ENCODE data around the gene LSP1. TPM values are rescaled to one million over a fixed set of nuclear protein-coding genes. Genes with fewer than 3 reads are reported as not detected.

LSP1 gene
- total RNA-seq, 2 experiments from 2014 or later, result 463 to 477 TPM

GRCh38 chr11:1892116-1892515 is 39.2 kb downstream of the LSP1 start:
- Mint-ChIP-seq H3K4me3 (no peak overlapping the region), H3K36me3 (ENCODE audit: low read depth) (peaks cover 42% of the 10 kb centered on the region), H3K9me3 (ENCODE audit: insufficient read depth) (no peaks in the 10 kb centered on the region), H3K4me1 (ENCODE audit: low read depth) (peaks cover 54% of the 10 kb centered on the region), H3K27ac (no peak overlapping the region), H3K27me3 (ENCODE audit: low read depth) (peaks cover 19% of the 10 kb centered on the region)
- ChIA-PET CTCF (interaction anchor here (2.6 to 4.0 kb wide), 2 partner anchors 10 to 198 kb away, joined by 15 to 20 read pairs; no protein-coding TSS in a partner anchor), POLR2A (interaction anchor here (0.6 to 3.3 kb wide), 3 partner anchors 27 to 53 kb away, joined by 3 to 46 read pairs (median 6); partner anchors contain the start of gene TNNT3)
- no peak for ATAC-seq
- no peak for DNase-seq

GRCh38 chr11:1892558-1892957 is 39.7 kb downstream of the LSP1 start:
- peaks cover 38% of the 10 kb centered on the region for H3K36me3 Mint-ChIP-seq (ENCODE audit: low read depth)
- peaks cover 53% of the 10 kb centered on the region for H3K4me1 Mint-ChIP-seq (ENCODE audit: low read depth)
- H3K27me3 Mint-ChIP-seq (ENCODE audit: low read depth), result peaks cover 21% of the 10 kb centered on the region
- H3K9me3 Mint-ChIP-seq (ENCODE audit: insufficient read depth), result no peaks in the 10 kb centered on the region
- DNase-seq (no peak), ATAC-seq (no peak)
- POLR2A ChIA-PET, result interaction anchor here (0.6 to 3.3 kb wide), 2 partner anchors 27 to 46 kb away, joined by 6 to 46 read pairs; partner anchors contain the start of gene TNNT3
- no peak overlapping the region for H3K4me3 Mint-ChIP-seq
- CTCF ChIA-PET, result interaction anchor here (2.6 kb wide), 1 partner anchor 10 kb away, joined by 20 read pairs; no protein-coding TSS in a partner anchor
- H3K27ac Mint-ChIP-seq, result peak overlapping the region; percentile 56

GRCh38 chr11:1893581-1894359 is 40.9 kb downstream of the LSP1 start:
- H3K9me3 Mint-ChIP-seq (ENCODE audit: insufficient read depth), result no peaks in the 10 kb centered on the region
- POLR2A ChIA-PET, result interaction anchor here (0.7 kb wide), 1 partner anchor 48 kb away, joined by 3 read pairs; no protein-coding TSS in a partner anchor

GRCh38 chr11:1894759-1895158 is 41.9 kb downstream of the LSP1 start:
- no peaks in the 10 kb centered on the region for H3K9me3 Mint-ChIP-seq (ENCODE audit: insufficient read depth)
- no peak overlapping the region for H3K27ac Mint-ChIP-seq
- peaks cover 21% of the 10 kb centered on the region for H3K36me3 Mint-ChIP-seq (ENCODE audit: low read depth)
- CTCF ChIA-PET, result no interaction called here
- H3K4me3 Mint-ChIP-seq, result no peak overlapping the region
- peaks cover 32% of the 10 kb centered on the region for H3K4me1 Mint-ChIP-seq (ENCODE audit: low read depth)
- POLR2A ChIA-PET, result no interaction called here
- peaks cover 26% of the 10 kb centered on the region for H3K27me3 Mint-ChIP-seq (ENCODE audit: low read depth)
- DNase-seq (no peak), ATAC-seq (no peak)

More at GRCh38 chr11:1893581-1894359, 40.9 kb downstream of the LSP1 start:
- ATAC-seq (no peak), DNase-seq (no peak)
- Mint-ChIP-seq H3K36me3 (ENCODE audit: low read depth) (peaks cover 26% of the 10 kb centered on the region), H3K4me3 (no peak overlapping the region), H3K4me1 (ENCODE audit: low read depth) (peaks cover 41% of the 10 kb centered on the region), H3K27ac (peak overlapping the region; percentile 40), H3K27me3 (ENCODE audit: low read depth) (peaks cover 26% of the 10 kb centered on the region)
- CTCF ChIA-PET, result no interaction called here

- ChIA-PET CTCF (interaction anchor here (0.9 to 2.0 kb wide), 3 partner anchors 14 to 244 kb away, joined by 3 to 6 read pairs (median 3); no protein-coding TSS in a partner anchor), POLR2A (no interaction called here)
- peaks cover 15% of the 10 kb centered on the region for H3K4me1 Mint-ChIP-seq (ENCODE audit: low read depth)
- no peak overlapping the region for H3K27ac Mint-ChIP-seq
- H3K9me3 Mint-ChIP-seq (ENCODE audit: insufficient read depth), result no peaks in the 10 kb centered on the region
- ATAC-seq, result no peak
- no peak overlapping the region for H3K4me3 Mint-ChIP-seq
- H3K36me3 Mint-ChIP-seq (ENCODE audit: low read depth), result peaks cover 14% of the 10 kb centered on the region
- no peak for DNase-seq
- peaks cover 31% of the 10 kb centered on the region for H3K27me3 Mint-ChIP-seq (ENCODE audit: low read depth)
These were observed 43.6 kb downstream of the LSP1 start for GRCh38 chr11:1896468-1896867.

GRCh38 chr11:1896923-1897322 is 44.0 kb downstream of the LSP1 start:
- DNase-seq (no peak), ATAC-seq (no peak)
- H3K4me3 Mint-ChIP-seq, result no peak overlapping the region
- H3K27ac Mint-ChIP-seq, result no peak overlapping the region
- no peaks in the 10 kb centered on the region for H3K9me3 Mint-ChIP-seq (ENCODE audit: insufficient read depth)
- peaks cover 12% of the 10 kb centered on the region for H3K4me1 Mint-ChIP-seq (ENCODE audit: low read depth)
- ChIA-PET CTCF (interaction anchor here (2.0 kb wide), 1 partner anchor 14 kb away, joined by 6 read pairs; no protein-coding TSS in a partner anchor), POLR2A (no interaction called here)
- H3K27me3 Mint-ChIP-seq (ENCODE audit: low read depth), result peaks cover 31% of the 10 kb centered on the region
- peaks cover 9% of the 10 kb centered on the region for H3K36me3 Mint-ChIP-seq (ENCODE audit: low read depth)

- no peak for DNase-seq
- Mint-ChIP-seq H3K27ac (no peak overlapping the region), H3K4me1 (ENCODE audit: low read depth) (no peaks in the 10 kb centered on the region), H3K36me3 (ENCODE audit: low read depth) (no peaks in the 10 kb centered on the region), H3K9me3 (ENCODE audit: insufficient read depth) (no peaks in the 10 kb centered on the region), H3K27me3 (ENCODE audit: low read depth) (peaks cover 31% of the 10 kb centered on the region), H3K4me3 (no peak overlapping the region)
- ATAC-seq, result no peak
- POLR2A ChIA-PET, result interaction anchor here (0.5 kb wide), 1 partner anchor 37 kb away, joined by 3 read pairs; no protein-coding TSS in a partner anchor
- CTCF ChIA-PET, result interaction anchor here (0.8 to 1.6 kb wide), 2 partner anchors 17 to 48 kb away, joined by 3 to 6 read pairs; no protein-coding TSS in a partner anchor
These were observed 46.2 kb downstream of the LSP1 start for GRCh38 chr11:1899090-1899489.

- CTCF ChIA-PET, result interaction anchor here (1.6 kb wide), 1 partner anchor 17 kb away, joined by 6 read pairs; no protein-coding TSS in a partner anchor
- Mint-ChIP-seq H3K9me3 (ENCODE audit: insufficient read depth) (no peaks in the 10 kb centered on the region), H3K27ac (no peak overlapping the region), H3K4me1 (ENCODE audit: low read depth) (no peaks in the 10 kb centered on the region), H3K27me3 (ENCODE audit: low read depth) (peaks cover 29% of the 10 kb centered on the region), H3K4me3 (no peak overlapping the region), H3K36me3 (ENCODE audit: low read depth) (no peaks in the 10 kb centered on the region)
- no peak for ATAC-seq
- DNase-seq, result no peak
- POLR2A ChIA-PET, result no interaction called here
These were observed 46.8 kb downstream of the LSP1 start for GRCh38 chr11:1899686-1900085.

- H3K4me1 Mint-ChIP-seq (ENCODE audit: low read depth), result no peaks in the 10 kb centered on the region
- POLR2A ChIA-PET, result interaction anchor here (1.0 kb wide), 1 partner anchor 644 kb away, joined by 6 read pairs; no protein-coding TSS in a partner anchor
These were observed 53.3 kb downstream of the LSP1 start for GRCh38 chr11:1906181-1906580.

GRCh38 chr11:1906611-1907423 is 53.9 kb downstream of the LSP1 start:
- no peak overlapping the region for H3K27ac Mint-ChIP-seq
- H3K36me3 Mint-ChIP-seq (ENCODE audit: low read depth), result no peaks in the 10 kb centered on the region
- no peak overlapping the region for H3K4me3 Mint-ChIP-seq
- DNase-seq (no peak), ATAC-seq (no peak)
- H3K4me1 Mint-ChIP-seq (ENCODE audit: low read depth), result no peaks in the 10 kb centered on the region
- peaks cover 10% of the 10 kb centered on the region for H3K27me3 Mint-ChIP-seq (ENCODE audit: low read depth)
- H3K9me3 Mint-ChIP-seq (ENCODE audit: insufficient read depth), result no peaks in the 10 kb centered on the region
- ChIA-PET CTCF (interaction anchor here (0.8 to 3.2 kb wide), 6 partner anchors 25 to 245 kb away, joined by 3 to 10 read pairs (median 4); no protein-coding TSS in a partner anchor), POLR2A (interaction anchor here (1.0 kb wide), 1 partner anchor 644 kb away, joined by 6 read pairs; no protein-coding TSS in a partner anchor)

More at GRCh38 chr11:1906181-1906580, 53.3 kb downstream of the LSP1 start:
- CTCF ChIA-PET, result interaction anchor here (1.3 to 3.2 kb wide), 5 partner anchors 24 to 246 kb away, joined by 3 to 10 read pairs (median 5); no protein-coding TSS in a partner anchor
- H3K4me3 Mint-ChIP-seq, result no peak overlapping the region
- peaks cover 10% of the 10 kb centered on the region for H3K27me3 Mint-ChIP-seq (ENCODE audit: low read depth)
- ATAC-seq (no peak), DNase-seq (no peak)
- H3K27ac Mint-ChIP-seq, result no peak overlapping the region
- no peaks in the 10 kb centered on the region for H3K9me3 Mint-ChIP-seq (ENCODE audit: insufficient read depth)
- no peaks in the 10 kb centered on the region for H3K36me3 Mint-ChIP-seq (ENCODE audit: low read depth)

GRCh38 chr11:1908618-1909017 is 55.7 kb downstream of the LSP1 start:
- no peak for DNase-seq
- H3K9me3 Mint-ChIP-seq (ENCODE audit: insufficient read depth), result no peaks in the 10 kb centered on the region
- H3K4me3 Mint-ChIP-seq, result no peak overlapping the region
- CTCF ChIA-PET, result interaction anchor here (3.2 kb wide), 1 partner anchor 243 kb away, joined by 10 read pairs; no protein-coding TSS in a partner anchor
- H3K27me3 Mint-ChIP-seq (ENCODE audit: low read depth), result peaks cover 10% of the 10 kb centered on the region
- no peaks in the 10 kb centered on the region for H3K4me1 Mint-ChIP-seq (ENCODE audit: low read depth)
- H3K27ac Mint-ChIP-seq, result no peak overlapping the region
- POLR2A ChIA-PET, result no interaction called here
- H3K36me3 Mint-ChIP-seq (ENCODE audit: low read depth), result no peaks in the 10 kb centered on the region
- no peak for ATAC-seq

All from activated CD8-positive, alpha-beta T cell treated with anti-CD3 and anti-CD28 coated beads, Interleukin-2, amount 10 ng/mL, durations not matched to agents 7 days and 5 days (primary cell).